ENCODE data around the gene PPARG.

PPARG gene

DNA sequence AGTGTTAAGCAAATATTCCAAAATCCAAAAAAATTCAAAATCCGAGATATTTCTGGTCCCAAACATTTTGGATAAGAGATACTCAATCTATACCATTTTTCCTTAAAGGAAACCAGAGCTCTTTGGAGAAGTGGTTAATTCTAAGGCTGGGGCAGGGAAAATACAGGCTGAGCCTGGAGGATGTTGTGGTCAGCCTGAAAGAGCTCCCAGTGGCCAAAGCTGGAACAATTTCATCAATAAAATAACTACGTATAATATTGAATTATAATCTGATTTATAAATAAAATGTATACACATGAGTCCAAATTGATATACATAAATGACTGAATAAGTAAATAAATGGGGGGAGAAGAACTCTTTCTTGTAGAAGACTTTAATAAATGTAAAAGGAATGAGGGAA, 24.6 kb downstream of the PPARG start:
- no peak for DNase-seq

DNA sequence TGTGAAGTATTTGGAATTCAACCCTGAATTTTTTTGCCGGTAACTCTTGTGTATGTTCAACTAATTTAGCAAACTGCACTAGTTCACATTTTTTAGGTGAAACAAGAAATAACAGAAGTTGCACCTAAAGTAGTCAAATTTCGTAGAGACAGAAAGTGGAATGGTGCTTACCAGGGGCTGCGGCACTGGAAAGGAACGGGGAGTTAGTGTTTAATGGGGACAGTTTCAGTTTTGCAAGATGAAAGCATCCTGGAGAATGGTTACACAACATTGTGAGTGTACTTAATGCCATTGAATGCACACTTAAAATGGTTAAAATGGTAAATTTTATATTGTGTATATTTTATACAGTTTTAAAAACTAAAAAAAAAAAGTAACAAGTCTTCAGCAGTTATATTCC, 27.4 kb downstream of the PPARG start:
- DNase-seq = no peak

DNA sequence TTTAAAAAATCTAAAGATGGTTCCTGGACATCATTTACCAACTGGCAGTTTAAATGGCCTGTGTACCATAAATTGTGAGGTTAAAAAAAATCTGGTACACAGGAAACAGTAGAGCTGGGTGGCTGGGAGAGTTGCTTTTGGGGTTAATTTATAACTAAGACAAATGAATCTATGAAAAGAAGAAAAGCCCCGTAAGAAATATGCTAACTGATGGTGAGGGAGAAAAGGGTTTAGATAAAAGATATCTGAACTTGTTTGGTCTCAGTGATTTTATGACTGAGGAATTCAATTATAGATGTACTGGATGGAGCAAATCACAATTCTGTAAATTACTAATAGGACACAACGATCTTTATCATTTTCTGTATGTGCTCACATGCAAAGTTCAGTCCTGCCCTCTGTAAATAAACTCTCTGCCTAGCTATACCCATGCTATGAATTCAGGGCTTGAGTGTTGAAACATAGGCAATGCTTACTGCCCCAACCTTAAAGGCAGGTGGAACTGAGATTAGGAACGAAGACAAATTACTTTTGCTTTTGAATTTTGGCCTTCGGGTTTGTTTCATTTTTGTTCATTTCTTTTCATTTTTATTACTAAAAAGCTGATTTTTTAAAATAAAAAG, 28.0 kb downstream of the PPARG start:
- DNase-seq = no peak

- no peak for DNase-seq
Observed at GRCh38 chr3:12317914-12318313, 29.0 kb downstream of the PPARG start.

DNA sequence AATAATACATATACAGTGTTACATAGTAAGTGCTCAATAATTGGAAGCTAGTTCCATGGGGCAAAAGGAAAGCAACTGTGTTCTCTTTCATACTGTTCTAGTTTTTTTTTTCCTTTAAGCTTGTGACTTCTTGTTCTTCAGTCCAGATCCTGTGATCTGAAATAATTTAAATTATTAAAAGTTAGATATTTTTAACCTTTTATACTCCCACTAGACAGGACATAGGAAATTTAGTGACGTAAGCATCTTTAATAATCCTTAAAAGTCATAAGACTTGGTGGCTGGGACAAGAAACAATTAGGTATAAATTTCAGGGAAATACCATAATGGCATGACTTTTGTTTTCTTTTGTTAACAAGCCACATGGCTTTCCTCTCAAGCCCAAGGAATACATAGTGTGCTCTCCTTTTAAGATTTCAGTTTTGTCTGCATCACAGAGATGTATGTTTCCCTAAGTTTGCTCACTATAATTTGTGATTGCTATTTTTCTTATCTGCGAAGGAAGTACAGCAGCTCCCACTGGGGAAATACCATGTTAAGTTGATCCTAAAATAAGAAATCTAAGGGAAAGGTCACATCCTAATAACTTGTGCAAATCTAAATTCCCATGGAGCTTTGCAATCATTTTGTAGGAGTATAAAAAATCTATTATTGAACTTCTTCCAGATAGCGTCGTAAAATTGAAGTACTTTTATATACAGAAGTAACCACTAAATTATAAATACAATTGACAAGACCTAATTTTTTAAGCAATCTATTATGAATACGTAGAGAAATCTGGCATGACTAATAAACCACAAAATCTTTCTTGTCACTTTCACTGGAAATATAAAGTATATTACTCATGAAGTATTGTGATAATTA, 30.1 kb downstream of the PPARG start:
- DNase-seq = no peak

DNA sequence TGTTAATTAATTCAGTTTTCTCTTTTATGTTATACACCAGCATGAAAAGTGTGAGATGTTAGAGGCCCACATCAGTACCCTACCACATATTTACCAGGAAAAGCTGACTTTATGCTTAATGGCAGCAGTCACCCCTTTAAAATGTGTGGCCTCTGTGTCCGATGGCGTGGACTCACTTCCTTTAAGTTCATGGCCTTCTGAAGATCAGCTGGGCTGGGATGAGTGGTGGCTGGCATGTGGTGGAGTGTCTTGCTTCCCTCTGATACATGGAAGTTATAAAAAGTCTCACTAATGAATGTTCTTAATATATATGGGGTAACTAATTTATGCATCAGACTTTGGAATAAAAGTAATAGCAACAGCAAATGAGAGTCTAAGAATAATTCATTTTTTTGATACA, 32.1 kb downstream of the PPARG start:
- no peak for DNase-seq

- DNase-seq = no peak
Observed at GRCh38 chr3:12323237-12323636, 34.4 kb downstream of the PPARG start.

GRCh38 chr3:12325586-12326515, 37.0 kb downstream of the PPARG start:
- no peak for DNase-seq

DNA sequence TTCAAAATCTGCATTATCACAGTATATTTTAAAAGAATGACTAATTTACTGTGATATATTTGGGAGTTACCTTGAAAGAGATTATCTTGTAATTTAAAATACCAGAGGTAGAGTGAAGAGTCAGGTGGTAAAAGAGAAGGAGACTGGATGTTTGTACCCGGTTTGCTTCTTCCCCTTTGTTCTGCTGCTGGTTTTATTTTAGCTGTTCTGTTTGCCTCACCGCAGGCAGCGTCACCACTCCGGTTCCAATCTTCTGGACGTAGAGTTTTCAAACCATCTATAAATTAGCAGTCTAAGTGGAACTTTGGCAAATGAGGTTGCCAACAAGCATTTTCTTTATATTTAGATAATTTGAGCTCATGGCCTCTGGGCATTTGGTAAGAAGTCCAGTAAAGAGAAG, 38.2 kb downstream of the PPARG start:
- no peak for DNase-seq

GRCh38 chr3:12328132-12328836, 39.4 kb downstream of the PPARG start:
- DNase-seq = no peak

DNA sequence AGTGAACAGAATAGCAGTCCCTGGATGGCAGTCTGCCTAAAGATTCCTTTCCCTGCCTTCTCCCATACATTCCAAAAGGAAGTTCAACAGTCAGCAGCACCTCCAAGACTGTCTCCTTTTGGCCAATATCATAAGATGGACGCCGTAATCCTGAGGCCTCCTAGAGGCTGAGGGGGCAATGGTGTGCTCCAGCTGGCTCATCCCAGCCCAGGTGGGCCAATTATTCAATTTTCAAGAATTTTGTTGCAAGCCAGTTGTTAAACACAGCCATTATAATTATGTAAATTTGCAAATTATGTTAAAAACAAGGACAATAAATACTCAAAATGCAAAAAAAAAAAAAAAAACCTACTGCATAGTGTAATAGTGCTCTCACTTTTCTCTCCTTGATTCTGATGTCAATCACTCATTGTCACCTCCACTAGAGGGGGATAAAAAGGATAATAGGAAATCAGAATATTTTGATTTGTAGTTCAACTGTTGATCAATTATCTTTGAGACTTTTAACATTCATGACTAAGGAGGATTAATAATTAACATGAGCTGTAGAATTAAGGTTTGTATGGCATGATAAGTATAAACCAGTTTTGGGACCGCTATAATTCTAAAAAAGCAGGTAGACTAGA, 40.1 kb downstream of the PPARG start:
- no peak for DNase-seq

- DNase-seq = no peak
Observed at GRCh38 chr3:12334786-12335185, 45.9 kb downstream of the PPARG start.

GRCh38 chr3:12335421-12335820, 46.6 kb downstream of the PPARG start:
- no peak for DNase-seq

GRCh38 chr3:12336099-12336498, 47.2 kb downstream of the PPARG start:
- no peak for DNase-seq

- DNase-seq = no peak
Observed at GRCh38 chr3:12338595-12339546, 50.0 kb downstream of the PPARG start.

DNA sequence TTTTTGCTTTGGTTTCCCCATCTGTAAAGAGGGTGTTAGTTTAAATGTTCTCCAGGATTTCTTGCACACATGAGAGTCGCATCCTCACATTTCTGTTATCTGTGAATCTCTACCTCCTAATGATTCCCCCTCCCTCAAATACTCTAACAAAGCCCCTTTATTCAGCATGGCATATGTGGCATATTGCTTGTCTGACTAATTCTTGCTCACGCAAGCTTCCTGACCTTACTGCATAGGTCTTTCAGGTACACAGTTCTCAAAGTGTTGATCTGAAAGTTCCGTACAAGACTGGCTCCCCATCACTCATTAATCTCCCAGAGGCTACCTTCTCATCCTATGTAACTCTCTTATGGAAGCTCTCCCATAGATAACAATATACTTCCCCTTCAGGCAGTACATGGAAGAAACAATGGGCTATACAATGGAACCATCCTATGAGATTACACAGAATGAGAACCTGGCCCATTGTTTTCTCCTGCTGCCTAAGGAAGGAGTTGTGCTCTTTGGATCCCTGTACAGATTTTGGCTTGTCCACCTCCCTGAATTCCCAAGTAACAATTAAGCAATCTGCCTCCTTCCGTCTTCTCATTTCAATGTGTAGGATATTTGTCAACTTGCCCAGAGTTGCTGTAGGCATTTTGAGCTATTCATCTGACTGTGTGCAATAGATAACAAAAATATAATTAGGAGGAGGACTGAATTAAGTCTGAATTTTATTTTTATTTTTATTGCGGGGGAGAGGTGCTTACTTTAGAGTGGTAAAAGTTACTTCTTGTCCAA, 51.0 kb downstream of the PPARG start:
- no peak for DNase-seq

GRCh38 chr3:12340506-12340905, 51.6 kb downstream of the PPARG start:
- no peak for DNase-seq

DNA sequence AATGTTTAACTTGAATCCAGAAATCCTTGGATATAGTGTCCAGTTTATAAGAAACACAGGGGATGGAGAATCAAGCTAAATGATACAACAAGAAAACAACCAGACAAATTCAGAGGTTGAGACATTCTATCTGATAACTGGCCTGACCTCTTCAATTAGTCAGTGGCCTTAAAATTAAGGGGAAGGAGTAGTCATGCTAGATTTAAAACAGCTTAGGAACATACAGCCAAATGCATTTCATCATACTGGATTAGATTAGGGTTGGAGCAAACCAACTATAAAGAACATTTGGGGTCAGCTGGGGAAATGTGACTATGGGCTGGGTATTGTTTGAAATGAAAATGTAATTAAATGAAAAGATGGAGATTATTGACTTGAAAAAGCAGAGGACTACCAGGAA, 53.3 kb downstream of the PPARG start:
- DNase-seq = no peak

DNA sequence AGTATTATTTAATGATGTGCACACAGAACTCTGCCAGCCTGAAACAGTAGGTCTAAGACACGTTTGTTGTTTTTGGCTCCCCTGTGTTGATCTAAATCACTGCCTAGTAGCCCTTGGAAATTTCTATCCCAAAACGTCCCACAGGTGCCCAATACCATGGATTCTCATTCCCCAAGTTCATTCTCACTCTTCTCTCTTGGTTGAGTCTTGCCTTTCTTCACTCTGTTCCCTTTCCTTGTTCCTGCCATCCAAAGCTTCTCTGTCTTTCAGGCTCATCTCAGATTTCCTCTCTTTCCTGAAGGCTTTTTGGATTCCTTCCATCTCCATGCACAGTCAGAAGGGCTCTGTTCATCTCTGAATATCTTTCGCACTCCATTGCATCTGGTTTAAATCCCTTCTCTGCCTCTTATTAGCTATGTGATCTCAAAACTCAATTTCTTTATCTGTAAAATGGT, 54.2 kb downstream of the PPARG start:
- no peak for DNase-seq

GRCh38 chr3:12345141-12345561, 56.3 kb downstream of the PPARG start:
- no peak for DNase-seq

All from eye (tissue), 1 donor.